GM12874 (cell line): Measurements from ENCODE around the gene CST4.
A peak's percentile ranks its signal among the peaks of the same experiment; 100 is the strongest.

Experiments
- TF ChIP-seq, protein P1 (sequence below): IDR thresholded peaks from 2 replicates; pipeline ENCODE4 v1.5.1; 2011; ENCODE audit warnings: low read depth, mild to moderate bottlenecking, control low read depth, low read length, moderate library complexity; ENCODE audit not compliant: insufficient read depth

Gene CST4

DNA sequence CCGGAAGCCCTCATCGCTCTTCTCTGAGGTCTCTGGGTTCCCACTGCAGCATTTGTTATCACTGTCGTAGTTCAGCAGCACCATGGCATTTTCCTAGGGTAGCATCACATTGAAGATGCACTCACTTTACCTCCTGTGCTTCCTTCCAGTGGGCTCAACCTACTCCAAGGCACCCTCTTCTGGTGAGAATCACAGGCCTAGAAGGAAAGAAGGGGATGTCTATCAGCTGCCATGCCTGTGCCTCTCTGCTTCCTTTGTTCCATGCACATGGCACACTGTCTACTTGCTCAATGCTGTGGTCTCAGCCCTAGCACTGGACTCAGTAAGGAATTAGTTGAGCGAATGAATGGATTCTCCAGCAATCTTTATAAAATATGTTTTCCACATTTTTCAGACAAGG, 22.6 kb downstream of the CST4 start:
- TF ChIP-seq, protein P1, sequence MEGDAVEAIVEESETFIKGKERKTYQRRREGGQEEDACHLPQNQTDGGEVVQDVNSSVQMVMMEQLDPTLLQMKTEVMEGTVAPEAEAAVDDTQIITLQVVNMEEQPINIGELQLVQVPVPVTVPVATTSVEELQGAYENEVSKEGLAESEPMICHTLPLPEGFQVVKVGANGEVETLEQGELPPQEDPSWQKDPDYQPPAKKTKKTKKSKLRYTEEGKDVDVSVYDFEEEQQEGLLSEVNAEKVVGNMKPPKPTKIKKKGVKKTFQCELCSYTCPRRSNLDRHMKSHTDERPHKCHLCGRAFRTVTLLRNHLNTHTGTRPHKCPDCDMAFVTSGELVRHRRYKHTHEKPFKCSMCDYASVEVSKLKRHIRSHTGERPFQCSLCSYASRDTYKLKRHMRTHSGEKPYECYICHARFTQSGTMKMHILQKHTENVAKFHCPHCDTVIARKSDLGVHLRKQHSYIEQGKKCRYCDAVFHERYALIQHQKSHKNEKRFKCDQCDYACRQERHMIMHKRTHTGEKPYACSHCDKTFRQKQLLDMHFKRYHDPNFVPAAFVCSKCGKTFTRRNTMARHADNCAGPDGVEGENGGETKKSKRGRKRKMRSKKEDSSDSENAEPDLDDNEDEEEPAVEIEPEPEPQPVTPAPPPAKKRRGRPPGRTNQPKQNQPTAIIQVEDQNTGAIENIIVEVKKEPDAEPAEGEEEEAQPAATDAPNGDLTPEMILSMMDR = 0 out of 2 replicates have a peak, but pooled peaks have one; percentile 3

DNA sequence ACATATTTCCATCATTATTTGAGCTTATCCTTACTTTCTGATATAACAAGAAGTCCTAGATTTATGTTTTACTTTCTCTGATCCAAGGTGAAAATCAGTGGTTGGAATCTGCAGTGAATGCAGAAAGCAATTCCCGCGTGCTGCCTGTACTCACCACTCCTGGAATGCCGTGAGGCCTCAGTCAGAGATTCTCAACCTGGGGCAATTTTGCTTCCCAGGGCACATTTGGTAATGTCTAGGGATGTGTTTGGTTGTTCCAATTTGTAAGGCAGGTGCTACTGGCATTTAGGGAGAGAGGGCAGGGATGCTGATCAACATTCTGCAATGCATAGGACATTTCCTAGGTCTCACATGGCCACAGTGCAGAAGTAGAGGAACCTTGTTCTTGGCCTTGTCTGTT, 23.9 kb downstream of the CST4 start:
- TF ChIP-seq, protein P1 = no peak

DNA sequence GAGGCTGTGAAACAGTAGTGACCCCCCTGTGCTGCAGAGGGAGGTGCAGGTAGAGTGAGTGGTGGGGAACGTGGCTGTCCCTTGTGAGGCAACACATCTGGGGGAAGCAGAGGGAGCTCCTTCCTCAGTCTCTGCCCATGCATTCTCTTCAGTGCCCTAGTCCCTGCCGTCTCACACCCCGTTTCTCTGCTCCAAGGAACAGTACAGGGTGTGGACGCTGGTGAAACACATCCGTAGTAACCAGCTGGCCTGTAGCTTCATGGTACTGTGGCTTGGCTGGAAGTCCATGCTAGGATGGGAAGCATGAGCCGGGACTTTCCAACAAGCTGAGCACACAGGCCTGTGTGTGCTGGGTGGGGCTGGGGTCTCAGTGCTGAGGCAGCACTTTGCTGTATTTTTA, 25.7 kb downstream of the CST4 start:
- TF ChIP-seq, protein P1 = no peak

DNA sequence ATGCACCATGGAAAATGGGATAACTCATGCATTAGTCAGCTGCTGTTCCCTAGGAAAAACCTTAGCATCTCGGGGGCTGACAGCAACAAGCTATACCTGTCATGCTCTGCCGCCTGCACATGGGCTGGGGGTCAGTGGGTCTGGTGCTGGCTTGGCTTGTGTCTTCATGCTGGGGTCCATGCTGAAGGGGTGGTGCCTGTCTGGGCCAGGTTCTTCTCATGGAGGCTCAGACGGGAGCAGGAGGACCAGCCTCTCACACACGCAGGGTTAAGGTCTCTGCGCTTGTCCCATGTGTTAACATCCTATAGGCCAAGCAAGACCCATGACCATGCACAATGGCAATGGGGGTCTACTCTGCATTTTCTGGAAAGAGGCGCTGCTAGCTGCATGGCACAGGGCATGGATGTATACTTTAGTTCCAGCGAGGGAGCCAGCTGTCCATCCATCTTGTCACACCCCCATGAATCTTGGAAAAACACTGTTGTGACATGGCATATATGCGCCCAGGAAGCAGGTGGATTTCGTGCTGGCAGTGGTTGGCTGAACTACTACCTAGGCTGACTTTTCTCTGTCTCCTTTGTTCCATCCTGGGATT, 26.5 kb downstream of the CST4 start:
- TF ChIP-seq, protein P1 = no peak

DNA sequence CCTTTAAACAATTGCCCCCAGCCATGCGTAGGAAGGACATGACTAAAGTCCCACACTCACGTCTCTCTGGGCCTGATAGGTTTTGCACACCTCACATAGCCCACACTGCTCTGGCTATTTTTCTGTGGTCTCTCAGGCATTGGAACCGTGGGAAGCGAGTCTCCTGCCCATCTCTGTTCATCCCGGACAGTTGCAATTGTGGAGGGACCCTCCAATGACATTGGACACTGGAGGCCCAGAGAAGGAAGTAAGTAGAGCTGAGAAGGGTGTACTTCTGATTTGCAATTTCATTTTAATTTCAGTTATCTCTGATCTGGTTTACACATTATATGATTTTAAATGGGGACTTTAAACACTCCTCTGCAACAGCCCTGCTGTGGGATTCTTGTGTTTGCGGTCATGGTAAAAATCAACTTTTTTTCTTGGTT, 27.8 kb downstream of the CST4 start:
- TF ChIP-seq, protein P1 = no peak

DNA sequence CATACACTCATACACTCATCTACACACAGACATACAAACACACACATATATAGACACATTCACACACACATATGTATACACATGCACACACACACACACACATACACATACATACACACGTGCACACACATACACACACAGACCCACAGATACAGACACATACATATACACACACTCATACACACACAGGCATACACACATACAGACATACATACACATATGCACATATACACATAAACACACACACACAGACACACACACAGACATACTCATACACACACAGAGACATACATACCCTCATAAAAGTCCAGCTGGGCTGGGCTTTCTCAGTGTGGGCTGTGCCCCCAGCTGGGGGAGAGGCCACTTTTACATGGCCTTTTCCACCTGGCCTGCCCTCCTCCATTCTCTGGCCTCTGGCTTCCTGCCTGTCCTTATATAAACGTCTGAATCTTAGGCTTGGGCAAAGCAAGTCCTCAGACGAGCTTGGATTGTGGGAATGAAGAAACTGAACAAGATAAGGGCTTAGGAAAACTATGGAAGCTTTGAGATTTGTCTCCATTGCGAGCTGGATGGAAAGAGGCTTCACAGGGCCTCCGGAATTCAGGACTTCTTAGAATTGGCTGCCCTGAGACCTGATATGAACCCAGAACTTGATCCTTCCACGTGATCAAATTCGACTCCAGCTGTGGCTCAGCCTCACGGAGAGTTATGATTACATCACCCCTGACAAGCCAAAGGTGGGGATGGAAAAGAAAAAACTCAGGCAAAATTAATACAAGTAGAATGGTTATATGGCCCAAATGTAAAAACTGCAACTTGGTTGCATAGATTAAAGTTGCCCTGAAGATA, 28.6 kb downstream of the CST4 start:
- TF ChIP-seq, protein P1 = no peak

DNA sequence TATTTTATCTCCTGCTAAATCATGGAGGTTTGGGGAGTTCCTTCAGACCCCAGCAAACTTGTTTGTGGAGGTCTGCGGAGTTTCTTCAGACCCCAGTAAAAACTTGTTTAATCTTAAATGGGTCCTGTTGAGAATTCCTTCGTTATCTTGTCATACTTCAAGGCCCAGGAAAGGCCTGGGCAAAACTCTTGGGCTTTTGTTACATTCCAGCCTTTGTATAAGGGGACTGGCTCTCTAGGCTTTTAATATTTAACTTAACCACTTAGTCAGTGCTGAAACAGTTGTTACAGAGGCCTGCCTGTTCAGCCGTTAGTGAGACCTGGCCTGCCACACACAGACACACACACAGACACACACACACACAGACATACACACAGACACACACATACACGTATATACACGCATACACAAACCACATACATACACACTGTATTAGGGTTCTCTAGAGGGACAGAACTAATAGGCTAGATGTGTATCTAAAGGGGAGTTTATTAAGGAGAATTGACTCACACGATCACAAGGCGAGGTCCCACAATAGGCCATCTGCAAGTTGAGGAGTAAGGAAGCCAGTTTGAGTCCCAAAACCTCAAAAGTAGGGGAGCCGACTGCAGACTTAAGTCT, 29.7 kb downstream of the CST4 start:
- TF ChIP-seq, protein P1 = no peak
